SU-DHL-6 (cell line): ENCODE data around the gene TOMT.

ENCODE experiments used
- CTCF ChIP-seq: fragments of 200-600 bp; sonication (generic); IDR thresholded peaks from one replicate; pipeline ENCODE4 v1.5.1; 2017; ENCODE audit warnings: antibody characterized with exemption, mild to moderate bottlenecking, low read length, moderate library complexity; ENCODE audit not compliant: insufficient read depth, poor library complexity, severe bottlenecking
- EZH2phosphoT487 ChIP-seq: fragments of 200-600 bp; sonication (generic), shearing (Covaris generic); conservative IDR thresholded peaks from 2 replicates; pipeline ENCODE4 v1.6.1; 2018; ENCODE audit warnings: mild to moderate bottlenecking, antibody characterized with exemption, low read length, moderate library complexity, mixed read lengths

GRCh38 chr11:72100009-72100408, 5.7 kb upstream of the TOMT start:
- TF ChIP-seq CTCF (no peak), EZH2phosphoT487 (no peak)
